BJ (cell line): ENCODE measurements around the gene IGDCC3. TPM values are rescaled to one million over a fixed set of nuclear protein-coding genes. Genes with fewer than 3 reads are reported as not detected.

Source experiments
- CTCF ChIA-PET: fragments of 350-600 bp; formaldehyde crosslinking; extraction: SDS; loops from one replicate; lab custom pipeline; 2021; ENCODE audit warnings: antibody characterized with exemption, inconsistent platforms; lab: Yijun Ruan, JAX
- POLR2A ChIA-PET: fragments of 300-600 bp; sonication (Branson Sonifier 250); formaldehyde crosslinking; extraction: SDS; loops from one replicate; lab custom pipeline; 2021; ENCODE audit warnings: antibody characterized with exemption; lab: Charles Lee
- DNase-seq: peaks from one replicate; pipeline ENCODE4 v3.0.0-alpha.2; 2011; ENCODE audit warnings: low read depth
- H3K27me3 ChIP-seq: 2 replicates; pipeline ENCODE4 v1.6.0; 2011; ENCODE audit warnings: low read length; ENCODE audit not compliant: control insufficient read depth, insufficient read depth
- H3K36me3 ChIP-seq: 2 replicates; pipeline ENCODE4 v1.5.1; 2011; ENCODE audit warnings: low read length; ENCODE audit not compliant: control insufficient read depth, insufficient read depth
- H3K4me3 ChIP-seq: 2 replicates; pipeline ENCODE4 v1.5.1; 2011; ENCODE audit warnings: low read depth, mild to moderate bottlenecking, control low read depth, low read length
- CTCF ChIP-seq: IDR thresholded peaks from 2 replicates; pipeline ENCODE4 v1.5.1; 2011; ENCODE audit warnings: low read depth, mild to moderate bottlenecking, control low read depth, inconsistent platforms, low read length, moderate library complexity; ENCODE audit not compliant: insufficient read depth
- polyA plus RNA-seq: library from polyadenylated mRNA; depleted of rRNA; stranded (reverse); fragments of >200 nt; gene quantifications from 2 replicates; pipeline ENCODE4 v1.2.3, GENCODE V29; 2011

Gene IGDCC3
- polyA plus RNA-seq, 1 experiment, result not detected

GRCh38 chr15:65423150-65423975 is 45.6 kb upstream of the IGDCC3 start:
- no peak for DNase-seq
- no peak for TF ChIP-seq CTCF
- Histone ChIP-seq H3K27me3 (peaks cover 16% of the 10 kb centered on the region), H3K4me3 (no peak overlapping the region), H3K36me3 (no peaks in the 10 kb centered on the region)
- ChIA-PET POLR2A (no interaction called here), CTCF (no interaction called here)

GRCh38 chr15:65421360-65422215 is 43.8 kb upstream of the IGDCC3 start:
- ChIA-PET POLR2A (interaction anchor here (1.0 kb wide), 1 partner anchor 159 kb away, joined by 3 read pairs; no protein-coding TSS in a partner anchor), CTCF (interaction anchor here (0.6 to 6.4 kb wide), 6 partner anchors 9 to 246 kb away, joined by 3 to 50 read pairs (median 4); no protein-coding TSS in a partner anchor)
- H3K36me3 ChIP-seq, result no peaks in the 10 kb centered on the region
- peaks cover 19% of the 10 kb centered on the region for H3K27me3 ChIP-seq
- DNase-seq, result no peak
- no peak for TF ChIP-seq CTCF
- peak overlapping the region; percentile 55 for H3K4me3 ChIP-seq

GRCh38 chr15:65420975-65421359 is 43.2 kb upstream of the IGDCC3 start:
- TF ChIP-seq CTCF, result no peak
- ChIA-PET POLR2A (interaction anchor here (1.0 kb wide), 1 partner anchor 159 kb away, joined by 3 read pairs; no protein-coding TSS in a partner anchor), CTCF (interaction anchor here (0.9 to 6.4 kb wide), 6 partner anchors 8 to 35 kb away, joined by 3 to 50 read pairs (median 4); no protein-coding TSS in a partner anchor)
- Histone ChIP-seq H3K27me3 (peaks cover 19% of the 10 kb centered on the region), H3K4me3 (no peak overlapping the region), H3K36me3 (no peaks in the 10 kb centered on the region)
- no peak for DNase-seq

- CTCF ChIA-PET, result interaction anchor here (0.9 to 6.4 kb wide), 3 partner anchors 9 to 100 kb away, joined by 3 to 50 read pairs (median 6); no protein-coding TSS in a partner anchor
- POLR2A ChIA-PET, result no interaction called here
- TF ChIP-seq CTCF, result no peak
Observed at GRCh38 chr15:65418596-65418995, 40.8 kb upstream of the IGDCC3 start.

More at GRCh38 chr15:65418596-65418995, 40.8 kb upstream of the IGDCC3 start:
- Histone ChIP-seq H3K4me3 (no peak overlapping the region), H3K36me3 (no peaks in the 10 kb centered on the region), H3K27me3 (peaks cover 18% of the 10 kb centered on the region)
- no peak for DNase-seq
